Erythroblast (primary cell): ENCODE data around the gene ADM5.

Experiments
- GATA1 ChIP-seq: IDR thresholded peaks from 2 replicates; pipeline ENCODE4 v1.6.1; 2011; ENCODE audit warnings: low read depth, mild to moderate bottlenecking, control low read depth, low read length, moderate library complexity
- POLR2A ChIP-seq: IDR thresholded peaks from 2 replicates; pipeline ENCODE4 v1.6.1; 2011; ENCODE audit warnings: mild to moderate bottlenecking, low read length

DNA sequence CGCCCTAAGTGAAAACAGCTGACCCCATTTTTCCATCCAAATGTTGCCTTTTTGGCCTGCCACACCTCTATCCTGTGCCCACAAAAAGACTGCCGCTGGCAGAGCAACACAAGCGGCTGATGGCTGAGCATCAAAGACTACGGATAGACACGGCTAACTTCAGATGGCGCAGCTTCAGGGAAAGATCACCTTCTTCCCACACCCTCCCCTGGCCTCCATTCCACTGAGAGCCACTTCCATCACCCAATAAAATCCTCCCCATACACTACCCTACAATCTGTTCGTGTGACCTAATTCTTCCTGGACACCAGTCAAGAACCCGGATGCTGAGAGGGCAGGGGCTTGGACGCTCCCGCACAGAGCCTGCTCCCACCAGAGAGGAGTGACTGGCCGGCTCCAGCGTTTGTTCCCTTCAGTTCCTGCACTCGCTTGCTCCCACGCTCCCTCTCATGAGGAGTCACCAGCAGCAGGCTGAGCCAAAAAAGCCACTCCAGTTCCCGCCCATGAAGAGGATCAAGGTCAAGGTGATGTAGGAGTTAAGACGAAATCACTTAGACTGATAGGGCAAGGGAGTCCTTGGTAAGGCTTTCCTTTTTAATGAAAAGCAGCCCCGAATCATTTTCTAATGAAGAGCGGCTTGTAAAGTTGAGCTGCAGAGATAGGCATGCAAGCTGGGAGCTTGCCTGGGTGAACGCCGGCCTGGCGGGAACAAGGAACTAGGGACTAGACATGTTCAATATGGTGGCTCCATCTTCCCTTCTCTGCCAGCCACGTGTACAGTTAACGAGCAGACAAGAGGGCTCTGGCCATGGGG, 38.0 kb downstream of the ADM5 start:
- no peak for TF ChIP-seq POLR2A
- no peak for TF ChIP-seq GATA1
